Fibroblast of lung (primary cell): Measurements from ENCODE around the gene AKAP6. TPM values are rescaled to one million over a fixed set of nuclear protein-coding genes. Genes with fewer than 3 reads are reported as not detected.

Experiments used
- DNase-seq, 2 donors: peaks; one replicate each; pipeline versions ENCODE4 v3.0.0 to v3.0.0-alpha.2; 2010; ENCODE audit warnings: low read depth in 2 of 2
- H2AFZ ChIP-seq: 2 replicates; pipeline ENCODE4 v1.5.1; 2012; ENCODE audit warnings: low read length, control low read depth, inconsistent platforms
- H3K27ac ChIP-seq: 2 replicates; pipeline ENCODE4 v1.5.1; 2011; ENCODE audit warnings: low read length, control low read depth; ENCODE audit not compliant: insufficient read depth
- H3K27me3 ChIP-seq: 2 replicates; pipeline ENCODE4 v1.5.1; 2011; ENCODE audit warnings: mild to moderate bottlenecking, low read length; ENCODE audit not compliant: control insufficient read depth, insufficient read depth
- H3K36me3 ChIP-seq: 2 replicates; pipeline ENCODE4 v1.5.1; 2011; ENCODE audit warnings: low read length; ENCODE audit not compliant: control insufficient read depth, insufficient read depth
- H3K4me1 ChIP-seq: 2 replicates; pipeline ENCODE4 v1.5.1; 2011; ENCODE audit warnings: low read length; ENCODE audit not compliant: control insufficient read depth, insufficient read depth; ENCODE audit errors: extremely low read depth
- H3K4me2 ChIP-seq: 2 replicates; pipeline ENCODE4 v1.5.1; 2011; ENCODE audit warnings: low read length, control low read depth; ENCODE audit not compliant: insufficient read depth; ENCODE audit errors: extremely low read depth
- H3K4me3 ChIP-seq, 4 experiments: fragments of 200-600 bp in 1 of 4; sonication (generic) in 1 of 4; replicated peaks in 1 of 4; 2 replicates each; pipeline ENCODE4 v1.5.1; 2011 to 2016; ENCODE audit warnings: low read length in 4 of 4, low read depth in 3 of 4, mild to moderate bottlenecking in 3 of 4, control low read depth in 2 of 4, inconsistent platforms in 1 of 4, mixed read lengths in 1 of 4; ENCODE audit not compliant: insufficient read depth in 1 of 4; ENCODE audit errors: control extremely low read depth in 1 of 4
- H3K79me2 ChIP-seq: 2 replicates; pipeline ENCODE4 v1.5.1; 2012; ENCODE audit warnings: mild to moderate bottlenecking, low read length, inconsistent platforms; ENCODE audit not compliant: control insufficient read depth, insufficient read depth
- H3K9ac ChIP-seq: 2 replicates; pipeline ENCODE4 v1.5.1; 2011; ENCODE audit warnings: mild to moderate bottlenecking, low read length, control low read depth; ENCODE audit not compliant: insufficient read depth
- H3K9me3 ChIP-seq: 2 replicates; pipeline ENCODE4 v1.5.1; 2012; ENCODE audit warnings: low read depth, low read length; ENCODE audit not compliant: control insufficient read depth, insufficient read depth
- H4K20me1 ChIP-seq: 2 replicates; pipeline ENCODE4 v1.5.1; 2011; ENCODE audit warnings: low read length; ENCODE audit not compliant: control insufficient read depth, insufficient read depth; ENCODE audit errors: extremely low read depth
- EZH2 ChIP-seq: IDR thresholded peaks from 2 replicates; pipeline ENCODE4 v1.5.1; 2012; ENCODE audit warnings: low read length, control low read depth, mild to moderate bottlenecking; ENCODE audit errors: missing control alignments
- polyA plus RNA-seq, 2 donors: library from polyadenylated mRNA; depleted of rRNA in 1 of 2; stranded (reverse) in 1 of 2; unstranded in 1 of 2; fragments of >200 nt; gene quantifications; 2 replicates each; pipeline ENCODE4 v1.2.1, GENCODE V29; 2011 to 2012; ENCODE audit warnings: missing spikeins in 1 of 2
- total RNA-seq: library from RNA; depleted of rRNA; stranded (reverse); fragments of >200 nt; gene quantifications from 2 replicates; pipeline ENCODE4 v1.2.1, GENCODE V29; 2014
- TF ChIP-seq, protein P1 (sequence below), 2 donors: IDR thresholded peaks in 1 of 2; conservative IDR thresholded peaks in 1 of 2; 1 replicate in 1 of 2; 2 replicates in 1 of 2; pipeline ENCODE4 v1.5.1; 2011 to 2012; ENCODE audit warnings: low read length in 2 of 2, control low read depth in 1 of 2, inconsistent platforms in 1 of 2, low read depth in 1 of 2, mild to moderate bottlenecking in 1 of 2

Gene AKAP6
- total and polyA plus RNA-seq, 2 donors (not counting 1 experiment from before 2014, with no cell fraction given), result 3.3 to 10.9 TPM

DNA sequence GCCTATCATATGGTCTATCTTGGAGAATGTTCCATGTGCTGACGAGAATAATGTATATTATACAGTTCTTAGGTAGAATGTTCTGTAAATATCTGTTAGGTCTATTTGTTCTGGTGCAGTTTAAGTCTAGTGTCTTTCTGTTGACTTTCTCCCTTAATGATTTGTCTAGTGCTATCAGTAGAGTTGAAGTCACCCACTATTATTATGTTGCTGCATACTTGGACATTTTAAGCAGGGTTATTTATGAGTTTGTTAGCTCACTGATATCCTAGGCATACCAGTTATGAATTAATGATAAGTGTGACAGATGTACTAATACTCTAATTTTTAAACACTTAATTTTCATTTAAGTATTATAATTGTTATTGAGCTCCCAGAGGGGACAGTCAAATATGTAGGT lies 292.5 kb downstream of the AKAP6 start:
- Histone ChIP-seq H3K36me3 (no peaks in the 10 kb centered on the region), H3K4me2 (no peak overlapping the region), H3K4me3 (no peak overlapping the region), H2AFZ (no peak overlapping the region), H3K9ac (no peak overlapping the region), H3K79me2 (no peaks in the 10 kb centered on the region), H3K27ac (no peak overlapping the region), H3K4me1 (peaks cover 2% of the 10 kb centered on the region), H4K20me1 (no peaks in the 10 kb centered on the region), H3K27me3 (no peaks in the 10 kb centered on the region), H3K9me3 (no peaks in the 10 kb centered on the region)
- no peak for DNase-seq
- TF ChIP-seq, protein P1, sequence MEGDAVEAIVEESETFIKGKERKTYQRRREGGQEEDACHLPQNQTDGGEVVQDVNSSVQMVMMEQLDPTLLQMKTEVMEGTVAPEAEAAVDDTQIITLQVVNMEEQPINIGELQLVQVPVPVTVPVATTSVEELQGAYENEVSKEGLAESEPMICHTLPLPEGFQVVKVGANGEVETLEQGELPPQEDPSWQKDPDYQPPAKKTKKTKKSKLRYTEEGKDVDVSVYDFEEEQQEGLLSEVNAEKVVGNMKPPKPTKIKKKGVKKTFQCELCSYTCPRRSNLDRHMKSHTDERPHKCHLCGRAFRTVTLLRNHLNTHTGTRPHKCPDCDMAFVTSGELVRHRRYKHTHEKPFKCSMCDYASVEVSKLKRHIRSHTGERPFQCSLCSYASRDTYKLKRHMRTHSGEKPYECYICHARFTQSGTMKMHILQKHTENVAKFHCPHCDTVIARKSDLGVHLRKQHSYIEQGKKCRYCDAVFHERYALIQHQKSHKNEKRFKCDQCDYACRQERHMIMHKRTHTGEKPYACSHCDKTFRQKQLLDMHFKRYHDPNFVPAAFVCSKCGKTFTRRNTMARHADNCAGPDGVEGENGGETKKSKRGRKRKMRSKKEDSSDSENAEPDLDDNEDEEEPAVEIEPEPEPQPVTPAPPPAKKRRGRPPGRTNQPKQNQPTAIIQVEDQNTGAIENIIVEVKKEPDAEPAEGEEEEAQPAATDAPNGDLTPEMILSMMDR (conservative IDR thresholded peaks at IDR 0.05 in 1 of 2, IDR thresholded peaks at IDR 0.05 in 1 of 2; ENCODE audit: low read depth in 1 of 2, low read length in 2 of 2), result no peak
- no peak for TF ChIP-seq EZH2

DNA sequence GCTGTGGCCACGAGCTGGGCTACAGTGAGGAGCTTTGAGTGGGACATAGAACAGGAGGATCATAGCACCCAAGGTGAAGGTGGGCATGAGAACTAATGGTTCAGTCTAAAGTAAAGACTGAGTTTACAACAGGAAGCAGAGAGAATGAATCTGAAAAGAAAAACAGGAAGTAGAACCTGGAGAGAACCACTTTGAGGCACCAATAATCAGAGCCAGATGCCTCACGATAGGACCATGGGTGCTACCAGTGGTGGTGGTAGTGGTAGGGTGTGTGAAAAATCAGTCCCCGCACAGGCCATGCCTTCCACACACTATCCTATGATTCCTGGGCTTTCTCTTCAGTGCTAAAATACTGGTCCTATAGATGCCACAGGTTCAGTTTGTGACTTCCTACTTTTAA lies 293.6 kb downstream of the AKAP6 start:
- Histone ChIP-seq H3K4me2 (no peak overlapping the region), H3K79me2 (no peaks in the 10 kb centered on the region), H3K4me1 (peaks cover 2% of the 10 kb centered on the region), H3K4me3 (no peak overlapping the region), H4K20me1 (no peaks in the 10 kb centered on the region), H3K27ac (no peak overlapping the region), H3K9me3 (no peaks in the 10 kb centered on the region), H3K27me3 (no peaks in the 10 kb centered on the region), H3K9ac (no peak overlapping the region), H2AFZ (no peak overlapping the region), H3K36me3 (no peaks in the 10 kb centered on the region)
- DNase-seq, result no peak
- TF ChIP-seq, protein P1 (conservative IDR thresholded peaks at IDR 0.05 in 1 of 2, IDR thresholded peaks at IDR 0.05 in 1 of 2; ENCODE audit: low read depth in 1 of 2, low read length in 2 of 2), result no peak
- TF ChIP-seq EZH2, result no peak

DNA sequence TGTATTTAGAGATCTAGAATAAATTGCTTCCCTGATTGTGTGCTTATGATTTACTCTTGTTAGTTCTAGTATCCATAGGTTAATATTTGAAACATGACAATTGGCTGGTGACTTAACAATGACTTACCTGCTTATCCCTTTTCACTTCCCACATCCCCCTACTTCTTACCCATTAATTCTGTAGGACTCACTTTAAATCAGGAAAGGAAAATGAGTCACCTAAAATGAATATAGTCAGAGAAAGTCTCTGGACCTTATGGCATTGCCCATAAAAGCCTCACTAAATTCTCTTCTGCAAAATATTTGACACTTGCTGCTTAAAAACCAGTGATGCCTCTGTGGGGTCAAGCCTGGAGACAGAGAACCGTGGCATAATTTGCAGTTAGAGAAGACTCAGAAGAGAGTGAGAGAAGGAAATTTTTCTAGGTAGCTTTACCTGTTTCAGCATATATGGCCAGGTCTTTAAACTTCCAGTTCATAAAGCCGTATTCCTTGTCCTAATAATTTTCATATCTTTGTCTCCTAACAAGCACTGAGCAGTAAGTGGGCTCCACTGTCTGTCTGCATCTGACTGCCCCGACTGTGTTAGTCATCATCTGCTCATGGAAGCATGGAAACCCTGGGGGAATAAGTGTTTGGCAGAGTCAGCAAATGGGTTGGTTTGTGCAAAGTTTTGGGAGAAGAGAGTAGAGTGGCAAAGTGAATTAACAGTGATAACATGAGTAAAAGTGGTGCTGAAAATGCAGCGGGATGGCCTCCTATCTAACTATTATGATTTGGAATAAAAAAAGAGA lies 294.4 kb downstream of the AKAP6 start:
- H3K36me3 ChIP-seq, result no peaks in the 10 kb centered on the region
- H3K27ac ChIP-seq, result no peak overlapping the region
- no peaks in the 10 kb centered on the region for H3K27me3 ChIP-seq
- H2AFZ ChIP-seq, result no peak overlapping the region
- no peaks in the 10 kb centered on the region for H4K20me1 ChIP-seq
- H3K4me1 ChIP-seq, result peaks cover 2% of the 10 kb centered on the region
- peak in 1 of 2 donors; percentile 41 for DNase-seq
- H3K9me3 ChIP-seq, result no peaks in the 10 kb centered on the region
- TF ChIP-seq, protein P1 (conservative IDR thresholded peaks at IDR 0.05 in 1 of 2, IDR thresholded peaks at IDR 0.05 in 1 of 2; ENCODE audit: low read depth in 1 of 2, low read length in 2 of 2), result no peak
- no peak for TF ChIP-seq EZH2
- no peaks in the 10 kb centered on the region for H3K79me2 ChIP-seq
- no peak overlapping the region for H3K4me3 ChIP-seq
- no peak overlapping the region for H3K4me2 ChIP-seq
- H3K9ac ChIP-seq, result no peak overlapping the region
